Keratinocyte (primary cell): ENCODE measurements around the gene HOMER3. TPM values are rescaled to one million over a fixed set of nuclear protein-coding genes. Genes with fewer than 3 reads are reported as not detected.

Source experiments
- DNase-seq: peaks from one replicate; pipeline ENCODE4 v3.0.0-alpha.2; 2011; ENCODE audit warnings: low read depth, missing footprints, low spot score
- FAIRE-seq: peaks from 2 replicates; lab custom pipeline; 2011; peaks lifted over from hg19 to GRCh38; lab: Jason Lieb, UNC
- H2AFZ ChIP-seq: 2 replicates; pipeline ENCODE4 v1.6.0; 2012; ENCODE audit warnings: low read length, control low read depth, inconsistent platforms; ENCODE audit not compliant: control insufficient read depth
- H3K27ac ChIP-seq: 2 replicates; pipeline ENCODE4 v1.5.1; 2011; ENCODE audit warnings: low read length; ENCODE audit not compliant: control insufficient read depth, insufficient read depth
- H3K27me3 ChIP-seq: 3 replicates; pipeline ENCODE4 v1.6.0; 2011; ENCODE audit warnings: low read length; ENCODE audit not compliant: control insufficient read depth, insufficient read depth; ENCODE audit errors: extremely low read depth
- H3K36me3 ChIP-seq, 2 experiments: 2 replicates in 1 of 2; 3 replicates in 1 of 2; pipeline ENCODE4 v1.5.1; 2011; ENCODE audit warnings: low read length in 2 of 2, mild to moderate bottlenecking in 1 of 2; ENCODE audit not compliant: control insufficient read depth in 2 of 2, insufficient read depth in 2 of 2; ENCODE audit errors: extremely low read depth in 1 of 2
- H3K4me1 ChIP-seq: 3 replicates; pipeline ENCODE4 v1.5.1; 2011; ENCODE audit warnings: low read length; ENCODE audit not compliant: control insufficient read depth, insufficient read depth; ENCODE audit errors: extremely low read depth
- H3K4me2 ChIP-seq: 3 replicates; pipeline ENCODE4 v1.6.0; 2011; ENCODE audit warnings: low read depth, low read length; ENCODE audit not compliant: control insufficient read depth, insufficient read depth; ENCODE audit errors: extremely low read depth
- H3K4me3 ChIP-seq, 3 experiments: fragments of 200-600 bp in 1 of 3; sonication (generic) in 1 of 3; 2 replicates in 2 of 3; 3 replicates in 1 of 3; pipeline ENCODE4 v1.5.1; 2011 to 2016; ENCODE audit warnings: low read length in 3 of 3, mild to moderate bottlenecking in 3 of 3, control low read depth in 2 of 3, inconsistent platforms in 1 of 3, low read depth in 1 of 3, mixed read lengths in 1 of 3, mixed run types in 1 of 3, moderate library complexity in 1 of 3; ENCODE audit not compliant: control insufficient read depth in 2 of 3, insufficient read depth in 2 of 3; ENCODE audit errors: extremely low read depth in 1 of 3
- H3K79me2 ChIP-seq: 2 replicates; pipeline ENCODE4 v1.6.0; 2012; ENCODE audit warnings: low read length; ENCODE audit not compliant: control insufficient read depth, insufficient read depth
- H3K9ac ChIP-seq: 3 replicates; pipeline ENCODE4 v1.6.0; 2011; ENCODE audit warnings: low read length; ENCODE audit not compliant: control insufficient read depth, insufficient read depth; ENCODE audit errors: extremely low read depth
- H3K9me1 ChIP-seq: 3 replicates; pipeline ENCODE4 v1.6.0; 2011; ENCODE audit warnings: low read length; ENCODE audit not compliant: control insufficient read depth, insufficient read depth; ENCODE audit errors: extremely low read depth
- H3K9me3 ChIP-seq: 2 replicates; pipeline ENCODE4 v1.5.1; 2012; ENCODE audit warnings: low read depth, low read length; ENCODE audit not compliant: control insufficient read depth
- H4K20me1 ChIP-seq: 3 replicates; pipeline ENCODE4 v1.6.0; 2011; ENCODE audit warnings: low read length; ENCODE audit not compliant: control insufficient read depth, insufficient read depth; ENCODE audit errors: extremely low read depth
- EZH2 ChIP-seq: IDR thresholded peaks from one replicate; pipeline ENCODE4 v1.6.1; 2012; ENCODE audit warnings: inconsistent platforms, mild to moderate bottlenecking, low read length, moderate library complexity
- dilution Hi-C: fragments of 300-500 bp; cut with MboI; formaldehyde crosslinking; loops from one replicate; pipeline ENCODE4 v1.7.0; 2020; ENCODE audit warnings: low sequenced_read_pairs; ENCODE audit not compliant: extremely low pct_ligation_motif_present
- polyA plus RNA-seq, 5 experiments: library from polyadenylated mRNA; depleted of rRNA in 3 of 5; stranded (reverse) in 3 of 5; stranded (forward) in 1 of 5; unstranded in 1 of 5; fragments of >200 nt; gene quantifications; 1 replicate in 1 of 5; 2 replicates in 3 of 5; 3 replicates in 1 of 5; pipeline versions ENCODE4 v1.2.1 to v1.2.3, GENCODE V29; 2011 to 2012; ENCODE audit warnings: missing spikeins in 2 of 5, low read depth in 1 of 5, low replicate concordance in 1 of 5
- TF ChIP-seq, protein P1 (sequence below), 3 experiments: IDR thresholded peaks in 1 of 3; conservative IDR thresholded peaks in 1 of 3; optimal IDR thresholded peaks in 1 of 3; 2 replicates in 2 of 3; 3 replicates in 1 of 3; pipeline versions ENCODE3 to v1.5.1; 2011; ENCODE audit warnings: low read length in 3 of 3, mild to moderate bottlenecking in 3 of 3, moderate library complexity in 2 of 3, control low read depth in 1 of 3, inconsistent platforms in 1 of 3; ENCODE audit not compliant: insufficient read depth in 2 of 3; ENCODE audit errors: extremely low read depth in 1 of 3

HOMER3 gene
- polyA plus RNA-seq, 1 donor (not counting 4 experiments of a cell fraction or from before 2014, with no cell fraction given): 119 TPM

DNA sequence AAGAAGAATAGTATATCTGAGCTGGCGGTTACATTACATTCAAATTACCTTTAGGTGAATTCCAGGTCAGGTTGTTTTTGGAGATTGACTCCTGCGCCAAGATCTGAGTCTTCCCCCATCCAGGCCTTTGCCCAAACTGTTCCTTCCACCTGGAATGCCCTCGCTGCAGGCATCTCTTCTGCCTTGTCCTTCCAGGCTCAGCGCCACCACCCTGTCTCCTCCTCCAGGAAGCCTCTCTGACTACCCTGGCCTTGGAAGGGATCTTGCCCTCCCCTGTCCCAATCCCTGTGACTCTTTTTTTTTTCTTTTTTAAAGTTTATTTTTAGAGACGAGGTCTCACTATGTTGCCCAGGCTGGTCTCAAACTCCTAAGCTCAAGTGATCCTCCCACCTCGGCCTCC lies 1.7 kb upstream of the HOMER3 start:
- FAIRE-seq (no peak), DNase-seq (no peak)
- Histone ChIP-seq H3K4me2 (no peak overlapping the region), H2AFZ (no peak overlapping the region), H3K27ac (no peak overlapping the region), H3K4me1 (peaks cover 7% of the 10 kb centered on the region), H3K79me2 (peaks cover 44% of the 10 kb centered on the region), H3K27me3 (no peaks in the 10 kb centered on the region), H4K20me1 (no peaks in the 10 kb centered on the region), H3K4me3 (no peak overlapping the region), H3K9ac (no peak overlapping the region), H3K9me1 (no peaks in the 10 kb centered on the region), H3K36me3 (peaks cover 12 to 17% of the 10 kb centered on the region in 2 experiments), H3K9me3 (no peaks in the 10 kb centered on the region)
- dilution Hi-C loops: no loop called here
- TF ChIP-seq EZH2: no peak
- TF ChIP-seq, protein P1, sequence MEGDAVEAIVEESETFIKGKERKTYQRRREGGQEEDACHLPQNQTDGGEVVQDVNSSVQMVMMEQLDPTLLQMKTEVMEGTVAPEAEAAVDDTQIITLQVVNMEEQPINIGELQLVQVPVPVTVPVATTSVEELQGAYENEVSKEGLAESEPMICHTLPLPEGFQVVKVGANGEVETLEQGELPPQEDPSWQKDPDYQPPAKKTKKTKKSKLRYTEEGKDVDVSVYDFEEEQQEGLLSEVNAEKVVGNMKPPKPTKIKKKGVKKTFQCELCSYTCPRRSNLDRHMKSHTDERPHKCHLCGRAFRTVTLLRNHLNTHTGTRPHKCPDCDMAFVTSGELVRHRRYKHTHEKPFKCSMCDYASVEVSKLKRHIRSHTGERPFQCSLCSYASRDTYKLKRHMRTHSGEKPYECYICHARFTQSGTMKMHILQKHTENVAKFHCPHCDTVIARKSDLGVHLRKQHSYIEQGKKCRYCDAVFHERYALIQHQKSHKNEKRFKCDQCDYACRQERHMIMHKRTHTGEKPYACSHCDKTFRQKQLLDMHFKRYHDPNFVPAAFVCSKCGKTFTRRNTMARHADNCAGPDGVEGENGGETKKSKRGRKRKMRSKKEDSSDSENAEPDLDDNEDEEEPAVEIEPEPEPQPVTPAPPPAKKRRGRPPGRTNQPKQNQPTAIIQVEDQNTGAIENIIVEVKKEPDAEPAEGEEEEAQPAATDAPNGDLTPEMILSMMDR (optimal IDR thresholded peaks at IDR 0.05 in 1 of 3, IDR thresholded peaks at IDR 0.05 in 1 of 3, conservative IDR thresholded peaks at IDR 0.05 in 1 of 3; ENCODE audit: extremely low read depth in 1 of 3, insufficient read depth in 2 of 3, low read length in 3 of 3): no peak

DNA sequence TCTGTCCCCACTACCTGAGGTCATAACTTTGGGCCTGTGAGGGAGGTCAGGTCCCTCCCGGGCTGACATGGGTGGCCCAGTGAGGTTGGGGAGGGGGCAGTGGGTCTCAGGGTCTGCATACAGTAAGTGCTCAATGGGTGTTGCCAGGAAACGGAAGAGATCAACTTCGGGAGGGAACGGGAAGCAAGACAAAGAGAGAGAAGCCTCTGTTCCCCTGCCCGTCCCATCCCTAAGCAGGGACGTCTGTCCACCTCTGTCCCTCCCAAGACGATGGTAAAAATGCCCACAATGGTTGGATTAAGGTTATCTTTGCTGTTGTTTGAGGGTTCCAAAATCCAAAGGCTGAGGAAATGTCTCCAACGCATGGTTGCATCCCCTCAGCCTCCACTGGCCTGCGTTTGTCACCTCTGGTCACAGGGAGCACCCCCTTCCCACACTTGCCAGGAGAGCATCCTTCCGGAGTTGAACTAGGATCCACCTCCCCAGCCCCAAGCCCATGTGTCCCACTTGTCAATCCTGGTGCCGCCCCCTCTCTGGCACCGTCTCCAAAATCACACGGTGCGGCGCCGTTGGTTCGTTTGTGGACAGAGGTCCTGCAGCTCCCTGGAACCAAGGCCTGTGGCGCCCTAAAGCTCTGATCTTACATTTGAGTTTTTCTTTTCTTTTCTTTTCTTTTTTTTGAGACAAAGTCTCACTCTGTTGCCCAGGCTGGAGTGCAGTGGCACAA lies 774 bp upstream of the HOMER3 start:
- DNase-seq (no peak), FAIRE-seq (no peak)
- H3K4me1 ChIP-seq: peaks cover 7% of the 10 kb centered on the region
- H3K9ac ChIP-seq: peak overlapping the region; percentile 65
- peak overlapping the region; percentile 65 for H2AFZ ChIP-seq
- peak overlapping the region; percentile 40 to 69 (median 67) for H3K4me3 ChIP-seq
- dilution Hi-C loops: no loop called here
- H4K20me1 ChIP-seq: no peaks in the 10 kb centered on the region
- H3K27ac ChIP-seq: no peak overlapping the region
- no peak for TF ChIP-seq EZH2
- TF ChIP-seq, protein P1 (optimal IDR thresholded peaks at IDR 0.05 in 1 of 3, IDR thresholded peaks at IDR 0.05 in 1 of 3, conservative IDR thresholded peaks at IDR 0.05 in 1 of 3; ENCODE audit: extremely low read depth in 1 of 3, insufficient read depth in 2 of 3, low read length in 3 of 3): no peak
- H3K9me1 ChIP-seq: no peaks in the 10 kb centered on the region
- H3K9me3 ChIP-seq: no peaks in the 10 kb centered on the region
- no peaks in the 10 kb centered on the region for H3K27me3 ChIP-seq
- peaks cover 46% of the 10 kb centered on the region for H3K79me2 ChIP-seq
- peaks cover 13 to 21% of the 10 kb centered on the region in 2 experiments for H3K36me3 ChIP-seq
- peak overlapping the region; percentile 90 for H3K4me2 ChIP-seq
